Measurements from ENCODE around the gene IDI2.

Gene IDI2

DNA sequence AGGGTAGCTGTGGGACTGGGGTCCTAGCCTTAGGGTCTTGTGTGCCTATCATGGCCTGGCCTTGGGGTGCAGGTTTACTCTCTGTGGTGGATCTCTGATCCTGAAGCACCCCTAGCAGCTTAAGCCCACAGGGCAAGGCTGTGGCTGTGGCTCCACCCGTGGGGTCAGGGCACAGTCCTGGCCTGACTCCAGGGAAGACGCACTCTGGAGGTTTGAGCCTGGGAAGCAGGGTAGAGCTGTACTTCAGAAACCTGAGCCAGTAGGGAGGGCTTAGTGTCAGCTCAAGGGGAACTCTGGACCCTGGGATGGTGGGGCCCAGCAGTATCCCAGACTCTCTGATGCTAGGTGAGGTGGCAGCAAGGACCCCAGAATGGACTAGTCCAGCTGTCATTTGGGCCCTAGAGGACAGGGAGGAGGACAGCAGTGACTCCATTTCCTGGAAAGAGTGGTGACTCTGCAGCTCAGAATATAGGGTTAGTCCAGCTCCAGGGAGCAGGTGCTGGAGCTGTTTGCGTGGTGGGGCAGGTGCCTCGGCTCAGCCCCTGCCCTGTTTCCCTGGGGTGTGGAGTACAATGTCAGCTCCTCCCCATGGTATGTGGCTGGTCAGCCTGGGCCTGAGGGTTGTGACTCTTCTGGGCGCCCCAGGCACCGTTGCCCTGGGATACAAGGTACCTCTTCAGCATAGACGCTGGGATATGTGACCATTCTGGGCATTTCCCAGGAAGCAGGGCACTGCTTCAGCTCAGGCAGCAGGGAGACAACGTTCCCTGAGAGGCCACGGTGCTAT is 21.6 kb downstream of the IDI2 start:
- no peak for DNase-seq

DNA sequence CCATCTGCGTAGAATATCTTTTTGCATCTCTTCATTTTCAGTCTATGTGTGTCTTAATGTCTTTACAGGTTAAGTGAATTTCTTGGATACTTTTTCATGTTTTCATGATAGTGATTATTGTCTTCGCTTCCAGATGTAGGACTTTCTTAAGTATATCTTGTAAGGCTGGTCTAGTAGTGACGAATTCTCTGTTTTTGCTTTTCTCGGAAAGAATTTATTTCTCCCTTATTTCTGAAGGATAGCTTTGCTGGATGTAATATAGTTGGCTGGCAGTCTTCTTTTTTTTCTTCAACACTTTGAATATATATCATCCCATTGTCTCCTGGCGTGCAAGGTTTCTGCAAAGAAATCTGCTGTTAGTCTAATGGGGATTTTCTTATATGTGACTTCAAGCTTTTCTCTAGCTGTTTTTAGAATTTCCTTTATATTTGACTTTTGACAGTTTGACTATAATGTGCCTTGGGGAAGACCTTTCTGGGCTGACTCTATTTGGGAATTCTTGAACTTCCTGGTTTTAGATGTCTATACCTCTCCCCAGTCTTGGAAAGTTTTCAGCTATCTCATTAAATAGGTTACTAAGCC is 23.1 kb downstream of the IDI2 start:
- no peak for DNase-seq

DNA sequence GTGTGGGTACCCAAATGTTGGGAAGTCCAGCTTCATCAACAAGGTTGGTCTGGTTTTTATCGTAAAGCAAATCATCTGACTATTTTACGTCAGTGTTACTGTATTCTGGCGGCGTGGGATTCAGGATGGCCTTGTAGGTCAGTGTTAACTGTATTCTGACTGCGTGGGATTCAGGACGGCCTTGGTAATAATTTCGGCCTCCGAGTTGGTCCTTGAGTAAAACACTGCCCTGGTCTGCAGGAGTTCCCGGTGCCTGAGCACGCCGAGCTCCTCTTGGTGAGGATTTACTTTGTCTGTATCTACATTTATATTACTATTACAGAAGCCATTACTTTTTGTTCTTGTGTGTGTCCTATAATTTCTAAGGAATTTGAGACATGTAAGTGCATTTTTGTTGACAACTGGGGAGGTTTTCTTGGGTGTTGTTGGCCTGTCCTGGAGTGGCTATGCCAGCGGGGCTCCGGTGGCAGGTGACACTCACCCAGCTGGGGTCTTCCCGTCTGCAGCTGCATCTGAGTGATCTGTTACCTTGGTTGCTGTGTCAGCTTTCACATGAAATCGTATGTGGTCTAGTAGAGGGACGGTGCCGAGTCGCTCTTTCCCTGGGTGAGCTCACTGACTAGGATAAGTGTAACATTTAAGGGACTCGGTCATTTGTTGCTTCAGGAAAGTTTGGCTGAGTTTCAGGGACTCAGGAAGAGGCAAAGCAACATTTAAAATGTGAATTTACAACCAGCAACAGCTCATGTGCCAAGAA is 28.2 kb downstream of the IDI2 start:
- DNase-seq: no peak

DNA sequence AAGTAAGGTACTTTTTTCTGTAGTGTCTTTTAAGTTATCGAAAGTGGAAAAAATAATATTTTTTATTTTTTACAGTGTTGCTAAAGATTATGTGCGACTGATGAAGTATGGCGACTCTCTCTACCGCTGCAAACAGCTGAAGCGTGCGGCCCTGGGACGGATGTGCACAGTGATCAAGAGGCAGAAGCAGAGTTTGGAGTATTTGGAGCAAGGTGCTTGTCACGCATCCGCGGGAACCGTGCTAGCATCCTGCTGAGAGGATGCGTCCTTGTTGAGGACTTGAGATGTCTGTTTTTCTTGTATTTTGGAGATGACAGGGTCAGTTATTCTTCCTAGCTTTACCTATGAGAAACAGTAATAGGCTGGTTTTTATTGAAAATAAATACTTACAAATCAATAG is 29.6 kb downstream of the IDI2 start:
- DNase-seq: no peak

DNA sequence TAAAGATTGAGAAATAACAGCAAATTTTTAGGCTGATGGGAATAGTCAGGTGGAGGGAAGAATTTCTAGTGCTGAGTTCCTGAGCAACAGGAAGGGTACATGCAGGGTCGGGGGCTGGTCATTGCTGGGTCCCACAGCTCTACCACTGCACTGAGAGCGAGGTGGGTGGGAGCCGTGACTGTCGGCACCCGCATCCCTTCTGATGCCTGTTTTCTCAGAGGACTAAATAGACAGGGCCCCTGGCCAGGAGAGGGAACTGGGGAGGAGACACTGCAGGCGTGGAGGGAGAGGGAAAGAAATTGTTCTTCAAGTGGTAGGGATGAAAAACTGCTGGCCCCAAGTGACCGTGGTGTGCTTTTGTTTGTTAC is 30.1 kb downstream of the IDI2 start:
- no peak for DNase-seq

DNA sequence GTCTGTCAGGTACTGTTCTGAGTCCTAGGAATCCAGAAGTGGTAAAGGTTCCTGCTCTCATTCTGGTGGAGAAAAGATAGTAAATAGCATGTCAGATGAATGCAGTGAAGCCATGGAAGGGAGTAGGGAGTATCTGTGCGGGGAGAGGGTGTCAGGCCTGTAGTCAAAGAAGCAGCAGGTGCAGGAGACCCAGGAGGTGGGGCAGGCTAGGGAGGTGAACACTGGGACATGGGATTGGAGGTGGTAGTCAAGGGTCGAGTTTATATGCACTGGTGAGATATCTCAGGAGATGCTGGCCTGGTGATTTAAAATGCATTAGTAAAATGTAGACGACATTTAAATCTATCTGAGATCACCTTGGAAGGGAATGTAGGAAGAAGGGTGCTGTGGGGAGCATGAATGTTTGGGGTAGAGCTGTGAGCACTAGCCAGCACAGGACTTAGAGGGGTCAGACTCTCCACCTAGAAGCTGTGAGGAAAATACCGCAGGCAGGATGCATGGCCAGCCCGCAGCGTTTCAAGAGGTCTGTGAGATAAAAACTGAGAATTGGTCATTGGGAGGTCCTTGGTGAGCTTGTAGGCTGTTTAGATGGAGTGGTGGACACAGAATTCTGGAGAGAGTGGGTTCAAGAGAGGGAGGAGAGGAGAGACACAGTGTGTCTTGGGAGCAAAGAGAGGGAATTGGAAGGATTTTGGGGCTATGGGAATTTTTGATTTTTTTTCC is 30.7 kb downstream of the IDI2 start:
- DNase-seq: no peak

DNA sequence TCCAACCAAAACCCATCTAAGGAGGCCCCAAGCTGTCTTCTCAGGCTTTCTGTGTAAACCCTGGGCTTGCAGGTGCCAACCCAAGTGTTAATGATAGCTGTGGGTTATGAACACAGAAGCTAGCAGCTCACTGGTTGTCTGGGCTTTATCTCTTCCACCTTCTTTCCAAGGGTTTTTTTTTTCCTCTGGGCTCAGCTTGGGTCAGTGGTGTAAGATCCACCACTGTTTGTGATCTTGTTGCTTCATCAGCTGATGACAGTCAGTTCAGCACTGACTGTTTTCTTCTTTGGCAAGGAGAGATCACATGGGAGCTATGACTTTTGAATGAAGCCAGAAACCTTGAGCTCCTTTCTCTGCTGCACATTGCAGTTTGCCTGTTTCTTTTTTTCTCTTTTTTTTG is 32.8 kb downstream of the IDI2 start:
- DNase-seq: peak; percentile 85

DNA sequence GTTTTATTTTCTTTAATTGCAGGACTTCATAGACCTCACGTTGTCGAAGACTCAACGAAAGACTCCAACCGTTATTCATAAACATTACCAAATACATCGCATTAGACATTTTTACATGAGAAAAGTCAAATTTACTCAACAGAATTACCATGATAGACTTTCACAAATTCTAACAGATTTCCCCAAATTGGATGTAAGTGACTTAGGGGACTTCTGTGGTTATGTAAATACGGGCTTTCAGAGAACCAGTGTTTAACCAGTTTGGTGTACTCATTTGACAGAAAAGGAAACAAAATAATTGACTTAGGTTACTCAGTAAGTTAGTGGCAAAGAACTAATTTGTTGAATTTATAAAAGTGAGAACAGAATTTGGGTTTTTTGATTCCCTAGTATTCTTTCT is 33.2 kb downstream of the IDI2 start:
- DNase-seq: peak; percentile 87

DNA sequence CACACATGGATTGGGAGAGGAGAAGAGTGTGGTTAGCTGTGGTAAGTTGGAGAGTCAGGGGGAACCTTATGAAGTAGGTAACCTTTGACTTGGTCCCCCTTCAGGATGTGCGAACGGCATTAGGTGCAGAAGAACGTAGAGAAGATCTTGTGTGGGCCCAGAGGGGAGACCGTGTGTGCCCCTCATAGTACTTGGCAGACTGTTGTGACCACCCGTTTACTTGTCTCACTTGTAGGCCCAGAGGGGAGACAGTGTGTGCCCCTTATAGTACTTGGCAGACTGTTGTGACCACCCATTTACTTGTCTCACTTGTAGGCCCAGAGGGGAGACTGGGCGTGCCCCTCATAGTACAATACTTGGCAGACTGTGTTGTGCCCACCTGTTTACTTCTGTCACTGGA is 34.9 kb downstream of the IDI2 start:
- no peak for DNase-seq

DNA sequence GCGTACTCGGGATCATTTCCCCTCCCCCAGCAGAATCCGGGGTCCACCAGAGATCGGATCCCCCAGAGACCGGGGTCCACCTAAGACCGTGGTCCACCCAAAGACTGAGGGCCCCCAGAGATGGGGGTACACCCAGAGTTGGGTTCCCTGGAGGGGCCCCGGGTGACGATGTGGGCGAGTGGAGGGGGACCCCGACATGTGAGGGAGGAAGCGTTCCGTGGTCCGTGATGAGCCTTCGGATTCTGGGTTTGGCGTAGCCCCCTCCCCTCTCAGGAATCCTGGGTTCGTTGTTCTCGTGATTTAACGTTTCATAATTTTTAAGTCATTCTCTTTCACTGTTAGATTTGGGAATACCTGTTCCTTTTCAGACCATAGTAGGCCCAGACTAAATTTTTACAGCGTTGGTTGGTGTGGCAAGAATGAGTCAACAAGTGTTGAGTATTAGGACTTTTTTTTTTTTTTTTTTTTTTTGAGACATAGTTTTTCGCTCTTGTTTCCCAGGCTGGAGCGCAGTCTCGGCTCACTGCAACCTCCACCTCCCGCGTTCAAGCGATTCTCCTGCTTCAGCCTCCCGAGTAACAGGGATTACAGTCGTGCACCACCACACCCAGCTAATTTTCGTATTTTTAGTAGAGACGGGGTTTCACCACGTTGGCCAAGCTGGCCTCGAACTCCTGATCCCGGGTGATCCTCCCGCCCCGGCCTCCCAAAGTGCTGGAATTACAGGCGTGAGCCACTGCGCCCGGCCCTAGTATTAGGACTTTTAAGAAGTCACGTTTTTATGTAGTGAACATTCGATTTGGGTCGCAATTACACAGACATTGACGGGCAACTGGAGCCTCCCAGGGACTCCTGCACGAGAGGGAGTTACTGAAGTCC is 36.8 kb downstream of the IDI2 start:
- peak; percentile 48 for DNase-seq

DNA sequence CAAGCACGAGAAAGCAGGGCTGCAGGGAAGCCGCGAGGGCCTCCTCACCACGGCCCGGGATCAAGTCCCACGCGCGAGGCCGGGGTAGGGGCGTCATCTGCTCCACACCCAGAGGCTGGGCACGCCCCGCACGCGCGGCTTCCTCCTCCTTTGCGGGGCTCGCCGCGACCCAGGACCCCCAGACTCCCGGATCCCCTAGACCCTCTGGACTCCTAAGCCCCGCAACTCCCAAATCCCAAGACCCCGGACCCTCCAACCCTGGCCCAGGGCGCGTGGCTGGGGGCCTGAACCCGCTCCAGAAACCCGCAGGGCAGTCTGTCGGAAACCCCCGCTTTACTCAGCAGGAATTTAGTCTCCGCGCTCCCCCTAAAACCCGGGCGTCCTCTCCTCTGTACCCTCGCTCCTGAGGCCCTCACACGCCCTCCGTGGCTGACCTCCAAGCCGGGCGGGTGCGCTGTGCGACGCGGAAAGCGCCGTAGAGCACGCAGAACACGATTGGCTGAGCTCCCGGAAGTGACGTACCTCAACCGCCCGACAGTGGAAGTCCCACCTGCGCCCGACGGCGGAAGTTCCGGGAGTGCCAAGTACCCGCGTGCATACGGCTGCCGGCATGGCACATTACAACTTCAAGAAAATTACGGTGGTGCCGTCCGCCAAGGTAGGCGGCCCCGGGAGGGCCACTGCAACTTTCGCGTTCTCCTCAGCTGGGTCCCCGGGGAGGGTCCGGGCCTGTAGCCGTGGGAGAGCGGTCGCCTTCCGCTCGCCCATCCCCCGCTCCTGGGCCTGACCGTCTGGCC is 37.6 kb downstream of the IDI2 start, which contains the start of gene GTPBP4:
Gene GTPBP4 (plus strand): TSS at position 565 of the 797 bp plus-strand sequence. CDS start 46 bp downstream, at position 611.
- peak; percentile 98 for DNase-seq

DNA sequence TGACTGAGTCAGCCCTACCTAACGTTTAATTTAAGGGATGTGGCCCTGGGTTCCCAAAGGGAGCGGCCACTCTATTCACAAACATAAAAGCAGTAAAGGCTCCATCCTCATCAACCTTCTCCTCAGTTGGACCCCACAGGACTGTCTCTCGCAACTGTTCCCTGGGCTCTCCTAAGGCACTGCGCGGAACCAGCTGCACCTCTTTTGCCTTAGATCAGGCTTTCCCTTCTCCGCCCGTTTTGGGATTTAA is 38.1 kb downstream of the IDI2 start:
- no peak for DNase-seq

DNA sequence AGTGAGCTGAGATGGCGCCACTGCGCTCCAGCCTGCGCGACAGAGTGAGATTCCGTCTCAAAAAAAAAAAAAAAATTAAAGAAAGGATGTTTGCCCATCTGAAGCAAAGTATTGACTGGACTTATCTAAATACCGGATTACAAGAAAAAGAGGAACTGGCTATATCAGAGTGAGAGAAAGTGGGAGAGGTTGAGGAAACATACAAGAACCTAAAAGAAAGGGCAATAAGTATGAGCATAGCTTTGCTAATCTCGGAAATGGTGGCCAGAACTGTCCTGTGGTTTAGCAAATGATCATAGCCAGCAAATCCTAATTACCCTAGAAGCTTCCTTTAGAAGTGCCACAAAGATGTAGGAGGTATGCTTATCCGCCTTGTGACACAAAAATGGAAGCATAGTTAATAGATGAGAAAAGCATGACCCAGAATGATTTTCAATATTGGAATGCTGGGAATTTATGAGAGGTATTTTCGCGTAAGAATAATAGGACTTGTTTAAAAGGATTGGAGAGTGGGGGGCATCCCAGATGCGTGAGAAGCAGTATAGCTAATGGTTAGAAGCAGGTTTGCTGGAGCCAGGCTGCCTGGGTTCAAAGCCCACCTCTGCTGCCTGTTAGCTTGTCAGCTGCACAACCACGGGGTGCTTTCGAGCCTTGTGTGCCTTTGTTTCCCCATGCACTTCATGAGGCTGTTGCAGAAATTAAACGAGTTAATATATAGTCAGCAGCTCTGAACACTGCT is 38.6 kb downstream of the IDI2 start:
- DNase-seq: peak; percentile 46

DNA sequence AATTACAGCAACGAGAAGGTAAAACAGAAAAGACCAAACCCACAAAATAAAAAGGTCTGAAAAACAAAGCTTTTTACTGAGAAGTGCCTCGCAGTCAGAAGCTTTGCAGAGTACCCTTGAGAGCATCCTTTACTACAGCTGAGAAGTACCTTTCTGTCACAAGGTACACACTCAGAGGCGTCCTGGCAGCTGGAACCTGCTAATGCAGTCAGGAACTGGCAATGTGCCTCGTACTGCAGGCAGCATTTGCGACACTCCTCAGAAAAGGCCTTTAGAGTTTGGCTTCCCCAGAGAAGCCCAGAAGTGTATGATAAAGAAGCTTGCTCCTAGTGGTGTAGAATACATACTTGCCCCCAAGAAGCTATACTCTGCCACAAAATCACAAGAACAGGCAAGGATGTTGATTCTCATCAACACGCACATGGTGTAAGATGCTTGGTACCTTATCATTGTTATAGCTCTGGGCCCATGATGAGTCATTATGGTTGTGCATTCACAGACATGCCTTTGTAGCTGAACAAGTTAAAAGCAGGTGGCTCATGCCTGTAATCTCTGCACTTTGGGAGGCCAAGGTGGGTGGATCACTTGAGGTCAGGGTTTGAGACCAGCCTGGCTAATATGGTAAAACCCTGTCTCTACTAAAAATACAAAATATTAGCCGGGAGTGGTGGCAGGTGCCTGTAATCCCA is 39.4 kb downstream of the IDI2 start:
- no peak for DNase-seq

DNA sequence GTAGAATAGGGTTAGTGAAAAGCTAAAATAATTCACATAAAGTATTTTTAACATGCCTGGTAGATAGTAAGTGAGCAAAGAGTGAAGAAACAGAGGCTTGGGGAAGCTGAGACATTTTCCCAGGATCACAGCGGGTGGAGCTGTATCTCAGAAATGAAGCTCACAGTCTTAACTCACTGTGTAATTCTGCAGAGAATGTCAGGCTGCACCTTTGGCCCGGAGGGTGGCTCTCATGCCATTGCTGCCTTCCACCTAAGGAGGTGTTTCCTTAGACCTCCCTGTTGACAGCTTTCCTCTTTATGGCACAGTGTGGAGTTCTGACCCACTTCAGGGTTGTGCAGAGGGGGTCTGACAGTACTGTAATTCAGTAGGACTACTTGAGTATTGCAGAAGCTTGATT is 40.3 kb downstream of the IDI2 start:
- DNase-seq: no peak

DNA sequence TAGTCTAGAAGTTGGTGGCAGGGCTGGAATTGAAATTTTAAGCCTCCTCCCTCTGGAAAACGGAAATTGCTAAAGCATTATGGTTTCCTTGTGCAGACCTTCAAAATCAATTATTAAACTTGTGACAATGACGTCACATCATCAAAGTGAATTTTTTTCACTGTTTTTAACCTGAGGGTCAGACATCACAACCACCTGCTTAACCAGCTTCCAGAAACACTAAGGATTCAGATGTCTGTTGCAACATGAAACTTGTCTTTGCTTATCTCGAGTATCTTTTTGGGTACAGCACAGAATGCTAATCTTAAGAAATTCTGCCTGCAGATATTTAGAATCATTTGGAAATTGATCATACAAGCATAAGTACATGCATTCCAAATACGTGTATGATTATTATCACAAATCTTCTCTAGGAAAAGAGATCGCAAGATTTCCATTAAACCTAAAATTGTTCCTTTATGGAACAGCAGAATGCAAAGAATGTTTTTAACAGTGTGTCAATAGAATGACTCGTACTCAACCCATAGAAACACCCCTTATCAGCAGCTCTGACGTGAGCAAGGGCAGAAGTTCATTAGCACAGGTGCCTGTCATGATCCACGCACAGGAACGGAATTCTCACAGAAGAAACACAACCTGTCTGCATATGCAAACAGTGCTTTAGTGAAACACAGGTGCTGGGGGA is 41.5 kb downstream of the IDI2 start:
- DNase-seq: no peak

DNA sequence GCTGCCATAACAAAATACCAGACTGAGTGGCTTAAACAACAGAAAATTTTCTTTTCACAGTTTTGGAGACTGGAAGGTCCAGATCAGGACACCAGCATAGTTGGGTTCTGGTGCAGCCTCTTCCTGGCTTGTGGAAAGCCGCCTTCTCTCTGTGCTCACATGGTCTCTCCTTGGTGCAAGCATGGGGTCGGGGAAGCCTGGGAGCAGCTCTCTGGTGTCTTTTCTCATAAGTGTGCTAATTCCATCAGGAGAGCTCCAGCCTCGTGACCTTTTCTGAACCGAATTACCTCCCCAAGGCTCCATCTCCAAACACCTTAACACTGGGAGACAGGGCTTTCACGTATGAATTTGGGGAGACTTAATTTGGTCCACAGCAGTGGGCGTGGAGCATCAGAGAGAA is 42.3 kb downstream of the IDI2 start:
- DNase-seq: no peak

DNA sequence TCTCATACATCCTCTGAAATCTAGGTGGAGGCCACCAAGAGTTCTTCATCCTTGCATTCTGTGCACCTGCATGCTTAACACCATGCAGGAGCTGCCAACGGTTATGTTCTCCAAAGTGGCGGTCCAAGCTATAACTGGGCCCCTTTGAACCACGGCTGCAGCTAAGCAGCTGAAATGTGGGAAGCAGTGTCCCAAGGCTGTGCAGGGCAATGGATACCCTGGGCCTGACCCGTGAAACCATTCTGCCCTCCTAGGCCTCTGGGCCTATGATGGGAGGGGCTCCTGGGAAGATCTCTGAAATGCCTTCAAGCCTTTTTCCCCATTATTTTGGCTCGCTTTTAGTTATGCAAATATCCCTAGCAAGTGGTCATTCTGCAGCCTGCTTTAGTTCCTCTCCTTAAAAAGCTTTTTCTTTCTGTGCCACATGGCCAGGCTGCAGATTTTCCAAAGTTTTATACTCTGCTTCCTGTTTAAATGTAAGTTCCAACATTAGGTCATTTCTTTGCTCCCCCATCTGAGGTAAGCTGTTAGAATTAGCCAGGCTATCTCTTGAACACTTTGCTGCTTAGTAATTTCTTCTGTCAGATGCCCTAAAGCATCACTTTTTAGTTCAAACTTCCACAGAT is 45.1 kb downstream of the IDI2 start:
- DNase-seq: peak; percentile 24

DNA sequence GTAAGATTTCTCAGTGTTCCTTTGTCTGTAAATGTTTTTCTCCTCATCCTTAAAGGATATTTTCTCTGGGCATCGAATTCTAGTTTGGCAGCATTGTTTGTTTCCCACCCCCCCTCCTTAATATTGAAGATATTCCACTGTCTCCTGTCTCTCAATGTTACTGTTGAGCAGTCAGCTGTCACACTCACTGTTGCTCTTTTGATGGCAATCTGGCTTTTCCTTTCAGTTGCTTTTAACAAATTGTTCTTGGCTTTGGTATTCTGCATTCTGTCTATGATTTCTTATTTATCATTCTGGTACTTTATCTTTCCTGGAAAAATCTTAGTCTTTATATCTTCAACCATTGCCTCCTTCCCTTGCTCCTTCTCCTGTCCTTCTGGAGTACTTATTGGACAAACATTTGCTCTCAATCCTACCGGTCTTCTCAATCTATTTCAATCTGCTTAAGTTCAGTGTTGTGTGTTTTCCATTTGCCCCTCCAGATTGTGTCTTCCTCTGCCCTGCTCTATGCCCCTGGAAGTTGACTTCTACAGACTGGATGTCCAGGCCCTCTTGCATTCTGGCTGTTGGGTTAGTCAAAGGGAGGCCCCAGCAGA is 46.7 kb downstream of the IDI2 start:
- no peak for DNase-seq

Measured in inflammatory macrophage treated with lipopolysaccharide for 4 hours (primary cell).